ENCODE data around the gene KLK14. TPM values are rescaled to one million over a fixed set of nuclear protein-coding genes. Genes with fewer than 3 reads are reported as not detected.

The KLK14 gene
- polyA plus RNA-seq, 1 experiment: 0.06 TPM

GRCh38 chr19:51079481-51080110 is 3.1 kb downstream of the KLK14 start:
- CTCF ChIA-PET: interaction anchor here (0.6 kb wide), 1 partner anchor 17 kb away, joined by 3 read pairs; no protein-coding TSS in a partner anchor
- Histone ChIP-seq H3K36me3 (ENCODE audit: control insufficient read depth, insufficient read depth, low read length) (no peaks in the 10 kb centered on the region), H3K27me3 (ENCODE audit: control insufficient read depth, insufficient read depth, low read length) (no peaks in the 10 kb centered on the region), H3K4me3 (ENCODE audit: low read depth, low read length) (no peak overlapping the region)
- TF ChIP-seq CTCF (IDR thresholded peaks at IDR 0.05; ENCODE audit: insufficient read depth, low read depth, low read length): no peak
- POLR2A ChIA-PET: no interaction called here
- DNase-seq (ENCODE audit: low read depth): no peak

- Histone ChIP-seq H3K36me3 (ENCODE audit: control insufficient read depth, insufficient read depth, low read length) (no peaks in the 10 kb centered on the region), H3K4me3 (ENCODE audit: low read depth, low read length) (no peak overlapping the region), H3K27me3 (ENCODE audit: control insufficient read depth, insufficient read depth, low read length) (no peaks in the 10 kb centered on the region)
- POLR2A ChIA-PET: no interaction called here
- CTCF ChIA-PET: no interaction called here
- no peak for DNase-seq (ENCODE audit: low read depth)
- TF ChIP-seq CTCF (IDR thresholded peaks at IDR 0.05; ENCODE audit: insufficient read depth, low read depth, low read length): no peak
Measured at GRCh38 chr19:51078731-51079130, 4.0 kb downstream of the KLK14 start.

DNA sequence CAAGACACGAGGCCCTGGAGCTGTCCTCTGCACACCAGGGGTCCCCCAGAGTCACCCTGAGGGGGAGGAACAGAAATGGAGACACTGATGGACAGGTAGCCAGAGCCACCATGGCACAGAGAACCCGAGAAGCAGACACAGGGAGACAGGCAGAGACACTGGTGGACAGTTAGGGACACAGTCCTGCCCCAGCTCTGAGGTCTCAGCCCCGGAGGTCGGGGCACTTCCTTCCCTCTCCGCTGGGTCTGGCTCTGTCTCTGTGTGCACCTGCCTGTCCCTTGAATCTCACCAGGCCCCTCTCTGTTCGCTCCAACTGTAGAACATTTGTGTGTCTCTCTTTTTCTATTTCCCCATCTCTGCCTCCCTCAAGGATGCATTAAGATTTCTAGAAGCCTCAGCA is 4.6 kb downstream of the KLK14 start:
- ChIA-PET POLR2A (no interaction called here), CTCF (no interaction called here)
- Histone ChIP-seq H3K27me3 (ENCODE audit: control insufficient read depth, insufficient read depth, low read length) (no peaks in the 10 kb centered on the region), H3K4me3 (ENCODE audit: low read depth, low read length) (no peak overlapping the region), H3K36me3 (ENCODE audit: control insufficient read depth, insufficient read depth, low read length) (no peaks in the 10 kb centered on the region)
- DNase-seq (ENCODE audit: low read depth): no peak
- no peak for TF ChIP-seq CTCF (IDR thresholded peaks at IDR 0.05; ENCODE audit: insufficient read depth, low read depth, low read length)

DNA sequence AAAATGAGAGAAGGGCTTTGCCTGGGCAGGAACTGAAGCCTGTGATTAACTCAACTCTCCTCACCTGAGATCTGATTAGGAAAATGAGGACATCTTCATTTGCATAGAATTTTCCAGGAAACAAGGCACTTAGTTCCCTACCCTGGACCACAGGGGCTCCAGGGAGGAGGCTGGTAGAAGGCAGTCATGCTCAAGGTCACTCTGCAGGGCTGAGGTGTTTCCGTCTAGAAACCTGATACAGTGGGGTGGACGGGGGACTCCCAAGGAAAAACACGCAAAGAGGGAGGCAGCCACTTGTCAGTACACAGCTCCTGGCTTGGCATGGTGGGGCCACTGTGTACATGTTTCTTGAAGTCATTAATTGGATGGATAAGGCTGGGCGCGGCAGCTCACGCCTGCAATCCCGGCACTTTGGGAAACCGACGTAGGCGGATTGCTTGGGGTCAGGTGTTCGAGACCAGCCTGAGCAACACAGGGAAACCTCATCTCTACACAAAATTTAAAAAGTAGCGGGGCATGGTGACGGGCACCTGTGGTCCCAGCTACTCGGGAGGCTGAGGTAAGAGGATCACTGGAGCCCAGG is 6.0 kb downstream of the KLK14 start:
- ChIA-PET POLR2A (no interaction called here), CTCF (no interaction called here)
- DNase-seq (ENCODE audit: low read depth): no peak

DNA sequence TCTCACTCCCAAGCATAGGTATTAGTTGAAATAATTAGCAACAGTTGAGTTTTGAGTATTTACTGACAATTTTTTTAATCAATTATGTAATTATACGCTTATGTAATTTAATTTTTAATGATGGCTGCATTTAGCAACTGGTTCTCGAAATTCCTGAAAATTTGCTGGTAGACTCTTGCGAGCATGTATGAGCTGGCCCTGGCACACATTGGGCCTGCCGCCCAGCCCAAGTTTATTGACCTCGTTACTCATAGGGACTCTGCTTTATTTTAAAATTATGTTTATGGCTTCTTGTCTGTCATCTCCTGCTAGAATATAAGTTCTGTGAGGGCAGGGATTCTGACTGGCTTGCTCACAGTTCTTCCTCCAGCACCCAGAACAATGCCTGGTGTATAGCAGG is 6.7 kb downstream of the KLK14 start:
- no peak for DNase-seq (ENCODE audit: low read depth)
- no peaks in the 10 kb centered on the region for H3K36me3 ChIP-seq (ENCODE audit: control insufficient read depth, insufficient read depth, low read length)
- no peak overlapping the region for H3K4me3 ChIP-seq (ENCODE audit: low read depth, low read length)
- H3K27me3 ChIP-seq (ENCODE audit: control insufficient read depth, insufficient read depth, low read length): no peaks in the 10 kb centered on the region
- ChIA-PET POLR2A (no interaction called here), CTCF (no interaction called here)
- no peak for TF ChIP-seq CTCF (IDR thresholded peaks at IDR 0.05; ENCODE audit: insufficient read depth, low read depth, low read length)

More for the DNA sequence above, 6.0 kb downstream of the KLK14 start:
- TF ChIP-seq CTCF (IDR thresholded peaks at IDR 0.05; ENCODE audit: insufficient read depth, low read depth, low read length): no peak
- H3K4me3 ChIP-seq (ENCODE audit: low read depth, low read length): no peak overlapping the region
- H3K27me3 ChIP-seq (ENCODE audit: control insufficient read depth, insufficient read depth, low read length): no peaks in the 10 kb centered on the region
- no peaks in the 10 kb centered on the region for H3K36me3 ChIP-seq (ENCODE audit: control insufficient read depth, insufficient read depth, low read length)
